PC-9 (cell line): ENCODE results near the gene REG4.

Experiments
- EZH2 ChIP-seq: fragments of 200-600 bp; sonication (generic); IDR thresholded peaks from 2 replicates; pipeline ENCODE4 v1.8.0; 2017; ENCODE audit warnings: antibody characterized with exemption, low read depth
- TF ChIP-seq, protein P1 (sequence below): fragments of 200-600 bp; sonication (generic); conservative IDR thresholded peaks from 2 replicates; pipeline ENCODE4 v1.6.1; 2017; ENCODE audit warnings: mixed run types, antibody characterized with exemption, mild to moderate bottlenecking, moderate library complexity

DNA sequence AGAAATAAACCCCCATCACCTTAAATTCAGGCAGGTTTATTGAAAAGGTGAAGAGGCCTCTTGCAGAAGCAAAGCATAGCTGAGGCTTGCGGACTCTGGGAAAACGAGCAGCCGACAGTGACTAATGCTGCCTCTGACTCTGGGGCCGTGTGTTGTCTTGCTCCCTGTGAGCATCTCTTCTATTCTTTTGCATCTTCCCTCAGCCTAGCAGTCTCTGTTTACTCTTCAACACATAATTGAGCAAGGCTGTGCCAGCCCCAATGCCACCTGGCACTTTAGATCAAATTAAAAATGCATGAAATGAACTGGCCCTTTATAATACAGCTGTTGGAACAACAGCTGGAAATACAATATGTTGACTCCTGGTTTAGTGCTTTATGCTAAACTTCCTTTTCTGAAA is 18.4 kb upstream of the REG4 start:
- TF ChIP-seq, protein P1, sequence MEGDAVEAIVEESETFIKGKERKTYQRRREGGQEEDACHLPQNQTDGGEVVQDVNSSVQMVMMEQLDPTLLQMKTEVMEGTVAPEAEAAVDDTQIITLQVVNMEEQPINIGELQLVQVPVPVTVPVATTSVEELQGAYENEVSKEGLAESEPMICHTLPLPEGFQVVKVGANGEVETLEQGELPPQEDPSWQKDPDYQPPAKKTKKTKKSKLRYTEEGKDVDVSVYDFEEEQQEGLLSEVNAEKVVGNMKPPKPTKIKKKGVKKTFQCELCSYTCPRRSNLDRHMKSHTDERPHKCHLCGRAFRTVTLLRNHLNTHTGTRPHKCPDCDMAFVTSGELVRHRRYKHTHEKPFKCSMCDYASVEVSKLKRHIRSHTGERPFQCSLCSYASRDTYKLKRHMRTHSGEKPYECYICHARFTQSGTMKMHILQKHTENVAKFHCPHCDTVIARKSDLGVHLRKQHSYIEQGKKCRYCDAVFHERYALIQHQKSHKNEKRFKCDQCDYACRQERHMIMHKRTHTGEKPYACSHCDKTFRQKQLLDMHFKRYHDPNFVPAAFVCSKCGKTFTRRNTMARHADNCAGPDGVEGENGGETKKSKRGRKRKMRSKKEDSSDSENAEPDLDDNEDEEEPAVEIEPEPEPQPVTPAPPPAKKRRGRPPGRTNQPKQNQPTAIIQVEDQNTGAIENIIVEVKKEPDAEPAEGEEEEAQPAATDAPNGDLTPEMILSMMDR, result no peak
- no peak for TF ChIP-seq EZH2
